GM19395 (cell line): Measurements from ENCODE around the gene RSL1D1.
"Not testable (repeated sequence)": the region's sequence is repeated elsewhere in the genome, so short reads cannot be mapped to it uniquely, and the experiment has no call there.

ENCODE experiments used
- ATAC-seq: cut with Tn5 transposase; IDR thresholded peaks from one replicate; pipeline ENCODE4 v1.9.1; 2021; ENCODE audit warnings: mild to moderate bottlenecking, moderate library complexity; ENCODE audit not compliant: unreplicated experiment

The RSL1D1 gene

GRCh38 chr16:11799509-11800381 is 51.6 kb downstream of the RSL1D1 start:
- ATAC-seq: no peak

GRCh38 chr16:11799017-11799381 is 52.3 kb downstream of the RSL1D1 start:
- no peak for ATAC-seq

DNA sequence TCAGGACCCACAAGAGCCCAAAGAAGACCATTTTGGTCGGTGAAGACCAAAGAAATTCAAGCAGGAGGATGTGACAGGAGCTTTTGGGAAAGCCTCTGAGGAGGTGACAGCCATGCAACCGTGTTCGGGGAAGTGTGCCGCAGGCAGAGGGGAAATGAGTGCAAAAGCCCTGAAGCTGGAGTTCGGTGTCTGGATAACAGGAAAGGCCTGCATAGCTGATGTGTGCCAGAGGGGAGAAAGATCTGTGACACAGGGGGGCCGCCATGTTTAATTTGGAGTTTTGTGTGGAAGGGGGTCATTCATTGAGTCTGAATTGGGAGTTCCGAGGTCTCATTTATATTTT is 53.4 kb downstream of the RSL1D1 start:
- no peak for ATAC-seq

- ATAC-seq: peak; percentile 92
These were observed 54.0 kb downstream of the RSL1D1 start, which contains the start of gene ZC3H7A for GRCh38 chr16:11797166-11797956. Gene ZC3H7A, minus strand, starts transcription at chr16:11797258. Its CDS starts 14,904 bp downstream, at chr16:11782354.

- peak; percentile 8 for ATAC-seq
These were observed 54.8 kb downstream of the RSL1D1 start for GRCh38 chr16:11796227-11797165.

GRCh38 chr16:11795887-11796226 is 55.5 kb downstream of the RSL1D1 start:
- no peak for ATAC-seq

GRCh38 chr16:11794996-11795886 is 56.1 kb downstream of the RSL1D1 start:
- no peak for ATAC-seq

GRCh38 chr16:11794447-11794846 is 56.9 kb downstream of the RSL1D1 start:
- ATAC-seq: no peak

GRCh38 chr16:11793840-11794239 is 57.5 kb downstream of the RSL1D1 start:
- no peak for ATAC-seq

DNA sequence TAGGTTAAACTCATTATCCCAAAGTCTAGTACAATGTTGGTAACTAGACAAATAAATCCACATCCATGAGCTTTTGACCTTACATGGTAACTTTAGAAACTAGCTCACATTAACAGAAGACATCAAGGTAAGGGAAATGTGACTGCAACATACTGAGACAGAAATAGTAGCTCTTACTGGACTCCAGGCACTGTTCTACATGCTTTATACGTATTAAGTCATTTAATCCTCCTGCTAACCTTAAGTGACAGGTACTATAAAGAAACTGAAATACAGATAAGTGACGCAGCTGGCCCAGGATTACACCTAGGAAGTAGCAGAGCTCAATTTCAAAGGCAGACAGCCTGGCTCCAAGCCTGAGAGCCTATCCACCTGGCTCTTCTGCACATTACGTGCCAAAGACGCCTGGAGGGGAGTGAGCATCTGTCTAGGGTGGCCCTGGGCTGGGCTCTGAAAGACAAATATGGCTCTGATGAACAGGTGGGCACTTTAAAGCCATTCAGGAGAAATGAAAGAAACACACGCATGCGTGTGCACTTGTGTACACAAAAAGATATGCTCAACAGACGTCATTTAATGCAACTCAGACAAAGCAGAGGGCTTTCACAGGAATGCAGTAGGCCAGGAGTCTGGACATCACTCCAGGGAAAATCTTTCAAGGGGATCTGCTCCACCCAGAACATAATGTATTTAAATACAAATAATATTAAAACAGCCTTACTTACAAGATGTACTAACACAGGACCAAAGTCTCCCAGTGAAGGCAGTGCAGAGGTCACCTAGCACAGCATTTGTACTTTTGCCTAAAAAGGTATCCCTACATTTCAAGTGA is 58.7 kb downstream of the RSL1D1 start:
- ATAC-seq: no peak

DNA sequence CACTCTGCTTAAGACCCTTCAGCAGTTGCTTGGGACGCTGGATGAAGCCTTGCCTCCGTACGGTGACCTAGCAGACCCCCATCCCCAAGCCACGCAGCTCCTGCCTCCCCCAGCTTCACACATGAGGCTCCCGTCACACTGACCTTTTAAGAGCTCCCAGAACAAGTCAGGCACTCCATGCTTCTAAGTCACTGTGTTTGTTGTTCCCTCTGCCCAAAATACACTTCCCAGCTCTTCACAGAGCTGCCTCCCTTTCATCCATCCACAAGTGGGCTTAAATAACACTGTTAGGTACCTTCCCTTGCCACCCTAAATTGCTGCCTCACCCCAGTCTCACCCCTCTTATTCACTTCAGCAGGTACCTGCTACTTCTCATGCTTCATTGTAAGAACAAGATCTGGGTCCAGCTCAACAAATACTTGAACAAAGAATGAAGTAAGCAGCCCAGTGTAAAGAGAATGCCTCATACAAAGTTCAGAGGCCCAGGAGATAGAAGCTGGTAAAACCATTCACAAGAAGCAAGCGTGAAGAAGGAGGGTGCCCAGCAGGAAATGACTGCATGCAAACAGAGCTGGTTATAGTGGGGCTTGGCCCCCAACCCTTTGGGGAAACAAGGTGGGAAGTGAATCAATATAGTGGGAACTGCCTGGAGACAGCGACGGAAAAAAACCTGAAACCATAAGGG is 60.1 kb downstream of the RSL1D1 start:
- ATAC-seq: no peak

- no peak for ATAC-seq
These were observed 62.4 kb downstream of the RSL1D1 start for GRCh38 chr16:11788914-11789313.

- ATAC-seq: not testable (repeated sequence)
These were observed 66.3 kb downstream of the RSL1D1 start for GRCh38 chr16:11784980-11785599.

- ATAC-seq: not testable (repeated sequence)
These were observed 67.0 kb downstream of the RSL1D1 start for GRCh38 chr16:11784381-11784780.

DNA sequence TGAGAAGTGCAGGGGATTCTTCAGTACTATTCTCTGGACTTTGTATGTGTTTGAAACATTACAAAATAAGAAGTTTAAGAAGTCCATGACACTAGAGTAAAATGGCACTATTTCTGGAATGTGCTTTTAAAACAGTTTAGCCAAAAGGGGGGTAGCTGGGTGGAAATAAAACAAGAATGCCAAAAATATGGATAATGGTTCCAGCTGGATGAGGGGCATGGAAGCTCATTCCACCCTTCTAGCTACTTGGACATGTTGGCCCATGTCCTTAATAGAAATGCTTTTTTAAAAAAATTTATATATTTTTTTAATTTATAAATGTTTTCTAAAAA is 67.3 kb downstream of the RSL1D1 start:
- ATAC-seq: no peak
